NCI-H748 (cell line): ENCODE data around the gene KRTAP12-2.
A peak's percentile ranks its signal among the peaks of the same experiment; 100 is the strongest.

ENCODE experiments used
- DNase-seq: peaks from one replicate; lab custom pipeline; 2025; ENCODE audit not compliant: unreplicated experiment; lab: John Stamatoyannopoulos, UW

The KRTAP12-2 gene, protein sequence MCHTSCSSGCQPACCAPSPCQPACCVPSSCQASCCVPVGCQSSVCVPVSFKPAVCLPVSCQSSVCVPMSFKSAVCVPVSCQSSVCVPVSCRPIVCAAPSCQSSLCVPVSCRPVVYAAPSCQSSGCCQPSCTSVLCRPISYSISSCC

GRCh38 chr21:44666401-44667320 lies at the start of gene KRTAP12-2:
Gene KRTAP12-2, minus strand, starts transcription at chr21:44666927. Its CDS starts 41 bp downstream, at chr21:44666886.
- peak; percentile 3 for DNase-seq

DNA sequence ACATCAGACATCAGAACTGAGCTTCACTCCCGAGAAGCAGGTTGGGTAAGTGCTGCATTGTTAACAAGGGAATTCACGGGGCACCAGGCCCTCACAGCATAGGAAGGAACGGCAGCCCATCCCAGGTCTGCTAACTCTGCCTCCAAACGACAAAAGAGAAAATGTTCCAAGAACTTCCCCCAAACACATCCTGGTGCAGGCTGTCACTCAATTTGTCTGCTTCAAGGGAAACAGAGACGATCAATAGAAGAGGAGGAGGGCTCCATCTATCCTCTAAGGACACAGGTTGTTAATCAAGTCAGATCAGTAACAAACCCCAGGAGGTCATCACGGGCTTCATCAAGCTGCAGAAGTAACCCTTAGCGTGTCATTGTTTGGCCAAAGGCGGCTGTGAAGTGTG lies 48.2 kb upstream of the KRTAP12-2 start:
- DNase-seq: no peak

GRCh38 chr21:44713846-44714245 lies 47.1 kb upstream of the KRTAP12-2 start:
- no peak for DNase-seq

DNA sequence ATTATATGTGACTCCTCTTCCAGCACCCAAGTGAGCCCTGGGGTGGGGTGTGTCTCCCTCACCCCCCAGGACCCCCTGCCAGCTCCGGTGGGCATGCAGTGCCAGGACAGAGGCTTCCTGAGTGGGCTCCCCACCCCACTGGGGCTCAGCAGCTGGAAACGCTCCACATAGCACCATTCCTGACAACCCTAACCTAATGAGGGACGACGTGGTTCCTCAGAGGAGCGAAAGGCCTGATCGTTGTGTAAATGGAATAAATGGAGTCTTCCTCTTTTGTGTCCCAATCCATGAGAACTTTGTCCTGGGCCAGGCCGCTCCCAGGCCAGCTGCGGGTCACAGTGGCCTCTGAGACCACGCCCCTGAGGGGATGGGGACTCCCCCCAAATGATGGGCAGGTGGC lies 46.4 kb upstream of the KRTAP12-2 start:
- DNase-seq: no peak

DNA sequence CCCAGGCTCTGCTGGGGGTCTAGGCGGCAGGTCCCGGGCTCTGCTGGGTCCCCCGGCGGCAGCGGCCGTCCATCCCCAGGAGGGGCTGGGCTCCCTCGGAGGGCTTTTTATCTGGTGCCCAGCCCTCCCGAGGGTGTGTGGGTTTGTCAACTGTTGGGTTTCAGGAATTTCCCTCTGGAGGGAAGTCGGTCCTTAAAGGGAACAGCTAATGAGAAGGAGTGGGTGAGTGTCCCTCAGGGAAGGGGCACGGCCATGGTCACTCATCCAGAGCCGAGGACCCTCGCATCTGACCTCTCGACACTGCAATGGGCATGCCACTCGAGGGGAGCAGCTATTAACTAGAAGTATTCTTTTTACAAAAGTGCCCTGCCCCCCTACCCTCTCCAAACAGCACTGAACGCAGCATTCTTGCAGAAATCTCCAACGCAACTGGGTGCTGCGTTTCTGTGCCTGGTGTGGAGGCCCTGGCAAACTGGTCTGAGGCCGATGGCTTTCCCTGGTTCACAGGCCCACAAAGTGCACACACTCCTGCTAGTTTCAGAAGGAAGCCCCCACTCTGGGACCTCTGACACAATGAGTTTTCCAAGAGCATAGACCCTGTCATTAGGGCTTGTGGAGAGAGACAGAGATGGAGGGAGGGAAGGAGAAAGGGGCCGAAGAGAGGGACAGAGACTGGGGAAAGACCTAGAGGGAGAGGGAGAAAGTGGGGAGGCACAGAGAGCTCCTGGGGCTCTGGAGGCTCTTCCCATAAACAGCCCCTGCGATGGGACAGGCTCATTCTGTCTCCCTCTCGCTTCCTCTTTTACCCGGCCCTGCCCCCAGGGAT lies 45.7 kb upstream of the KRTAP12-2 start:
- DNase-seq: no peak

DNA sequence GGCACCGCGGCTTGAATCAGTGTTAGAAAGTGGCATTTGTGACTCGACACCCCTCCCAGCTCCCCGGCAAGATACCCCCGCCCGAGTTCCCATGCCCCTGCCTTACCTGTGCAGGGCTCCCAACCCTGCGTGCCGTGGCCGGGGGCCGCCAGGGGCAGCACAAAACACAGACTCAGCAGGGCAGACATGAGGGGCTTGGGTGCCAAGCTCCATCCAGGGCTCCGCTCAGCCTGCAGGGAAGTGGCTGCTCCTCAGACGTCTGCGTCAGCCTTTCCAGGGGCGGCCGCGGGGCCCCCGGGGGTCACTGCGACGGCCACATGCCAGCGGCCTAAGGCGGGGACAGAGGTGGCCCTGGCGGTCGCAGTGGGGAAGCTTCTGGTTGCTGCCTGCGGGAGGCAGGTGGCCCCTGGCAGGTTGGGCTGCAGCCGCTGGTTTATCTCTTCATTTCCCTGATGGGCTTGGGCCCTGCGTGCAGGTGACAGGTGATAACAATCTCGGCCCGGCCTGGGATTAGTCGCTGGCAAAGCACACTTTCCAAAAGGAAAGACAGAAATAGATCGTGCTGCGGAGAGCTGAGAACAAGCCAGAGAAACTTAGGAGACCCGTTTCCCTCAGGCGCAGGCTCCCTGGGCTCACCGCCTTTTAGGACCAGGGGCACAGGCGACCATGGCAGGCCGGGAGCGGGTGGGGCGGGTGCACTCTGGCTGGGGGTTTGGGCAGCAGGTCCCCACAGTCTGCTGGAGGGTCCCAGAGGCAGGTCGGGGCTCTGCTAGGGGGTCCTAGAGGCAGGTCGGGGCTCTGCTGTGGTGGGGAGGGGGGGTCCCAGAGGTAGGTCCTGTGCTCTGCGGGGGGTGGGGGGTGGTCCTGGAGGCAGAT lies 44.8 kb upstream of the KRTAP12-2 start, which contains the start of gene TSPEAR:
TSPEAR (minus strand) TSS at position 246 of the 876 bp plus-strand sequence; CDS start at position 188, 58 bp downstream.
- peak; percentile 64 for DNase-seq

- peak; percentile 91 for DNase-seq
These were observed 44.1 kb upstream of the KRTAP12-2 start for GRCh38 chr21:44710756-44711326.

GRCh38 chr21:44710294-44710665 lies 43.6 kb upstream of the KRTAP12-2 start:
- no peak for DNase-seq

- DNase-seq: peak; percentile 45
These were observed 42.9 kb upstream of the KRTAP12-2 start for GRCh38 chr21:44709426-44710293.

DNA sequence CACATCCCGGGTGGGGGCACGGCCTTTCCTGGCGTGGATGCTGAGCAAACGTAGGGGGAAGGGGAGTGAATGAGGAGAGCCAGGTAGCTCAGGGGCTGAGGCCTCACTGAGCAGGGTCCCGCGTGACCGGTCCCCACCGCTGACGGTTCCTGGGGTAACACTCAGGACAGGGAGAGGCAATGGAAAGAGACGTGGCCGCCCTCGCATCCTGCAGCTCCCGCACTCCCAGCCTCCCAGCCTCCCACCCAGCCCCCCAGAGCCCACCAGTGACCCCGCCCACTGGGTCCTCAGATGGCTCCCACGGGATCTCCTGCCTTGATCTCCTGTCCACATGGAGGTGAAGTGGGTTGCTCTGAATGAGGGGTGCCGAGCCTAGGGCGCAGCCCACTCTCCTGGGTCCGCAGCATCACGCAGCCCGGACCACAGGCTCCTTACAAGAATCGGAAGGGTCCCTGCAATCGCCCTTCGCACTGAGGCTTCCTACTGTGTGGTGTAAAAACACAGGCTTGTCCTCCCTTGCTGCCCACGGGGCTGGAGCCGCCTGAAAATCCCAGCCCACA lies 42.2 kb upstream of the KRTAP12-2 start:
- no peak for DNase-seq

DNA sequence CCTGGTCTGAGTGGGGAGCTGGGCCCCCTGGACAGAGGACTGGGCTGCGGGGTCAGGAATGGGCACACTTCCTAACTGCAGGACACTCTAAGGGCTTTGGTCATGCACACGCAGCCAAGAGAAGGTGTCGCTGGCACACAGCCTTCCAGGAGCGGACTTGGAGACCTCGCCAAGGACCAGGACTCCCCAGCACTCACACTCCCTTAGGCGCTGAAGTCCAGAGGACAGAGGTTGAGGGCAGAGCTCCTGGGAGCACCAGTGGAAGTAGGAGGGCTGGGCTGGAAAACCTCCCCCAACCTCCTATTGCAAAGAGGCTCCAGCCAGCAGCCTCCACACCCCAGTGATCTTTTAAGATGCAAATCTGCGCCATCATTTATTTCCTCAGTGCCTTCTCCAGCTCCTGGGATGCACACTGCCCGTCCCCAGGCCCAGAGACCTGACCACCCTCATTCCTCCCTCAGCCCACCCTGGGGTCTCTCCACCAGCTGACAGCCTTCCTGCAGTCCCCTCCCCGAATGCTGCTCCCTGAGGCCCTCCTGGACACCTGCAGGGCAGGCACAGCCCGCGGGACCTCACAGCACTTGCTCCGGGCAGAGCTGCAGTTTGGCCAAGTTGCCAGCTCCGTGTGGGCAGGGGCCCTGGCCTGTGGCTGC lies 41.6 kb upstream of the KRTAP12-2 start:
- no peak for DNase-seq

- no peak for DNase-seq
These were observed 40.2 kb upstream of the KRTAP12-2 start for GRCh38 chr21:44706706-44707581.

DNA sequence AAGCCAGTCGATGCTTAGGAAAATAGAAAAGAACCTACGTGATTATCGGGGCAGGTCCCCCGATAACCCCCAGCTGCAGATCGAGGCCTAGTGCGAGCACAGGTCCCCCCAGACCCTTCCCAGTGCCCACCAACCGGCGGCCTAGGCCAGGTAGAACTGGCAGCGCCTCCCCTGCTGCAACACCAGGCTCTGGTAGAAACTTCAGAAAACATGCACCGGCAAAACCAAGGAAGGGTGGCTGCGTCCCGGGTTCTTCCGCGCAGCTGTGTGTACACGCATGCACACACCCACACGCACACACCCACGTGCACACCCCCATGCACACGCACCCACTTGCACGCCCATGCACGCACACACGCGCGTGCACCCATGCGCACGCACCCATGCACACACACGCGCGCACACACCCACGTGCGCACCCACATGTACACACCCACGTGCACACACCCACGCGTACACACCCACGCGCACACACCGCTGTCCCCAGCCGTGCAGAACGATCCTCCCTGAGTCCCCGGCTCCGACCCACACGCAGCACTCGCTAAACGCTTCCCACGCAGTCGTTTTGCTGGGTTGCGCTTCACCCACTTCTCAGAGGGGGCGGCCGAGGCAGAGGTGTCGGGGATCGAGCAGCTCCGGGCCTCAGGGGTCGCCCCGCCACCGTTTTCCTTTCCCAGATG lies 39.4 kb upstream of the KRTAP12-2 start:
- no peak for DNase-seq

- no peak for DNase-seq
These were observed 37.9 kb upstream of the KRTAP12-2 start for GRCh38 chr21:44704636-44705001.

- DNase-seq: no peak
These were observed 37.3 kb upstream of the KRTAP12-2 start for GRCh38 chr21:44703731-44704635.
